Esophagus muscularis mucosa (tissue), 4 donors: ENCODE measurements around the gene GSTT4. TPM values are rescaled to one million over a fixed set of nuclear protein-coding genes. Genes with fewer than 3 reads are reported as not detected.

Experiments
- DNase-seq: peaks from one replicate; pipeline ENCODE4 v3.0.0-alpha.2; 2017; ENCODE audit errors: extremely low spot score
- H3K27ac ChIP-seq, 4 donors: fragments of 200-600 bp; sonication (generic); replicated peaks in 1 of 4; 1 replicate in 3 of 4; 2 replicates in 1 of 4; pipeline ENCODE4 v1.5.1; 2016 to 2019; ENCODE audit warnings: mild to moderate bottlenecking in 1 of 4
- H3K27me3 ChIP-seq, 4 donors: fragments of 200-600 bp; sonication (generic); one replicate each; pipeline versions ENCODE4 v1.5.1 to v1.6.0; 2016 to 2019
- H3K36me3 ChIP-seq, 4 donors: fragments of 200-600 bp; sonication (generic); one replicate each; pipeline ENCODE4 v1.5.1; 2016 to 2019
- H3K4me1 ChIP-seq, 4 donors: fragments of 200-600 bp; sonication (generic); one replicate each; pipeline ENCODE4 v1.5.1; 2016 to 2019
- H3K4me3 ChIP-seq, 4 donors: fragments of 200-600 bp; sonication (generic); 1 replicate in 2 of 4; 2 replicates in 2 of 4; pipeline ENCODE4 v1.5.1; 2016 to 2019; ENCODE audit warnings: mild to moderate bottlenecking in 4 of 4, moderate library complexity in 1 of 4
- H3K9me3 ChIP-seq, 4 donors: fragments of 200-600 bp; sonication (generic); 1 replicate in 3 of 4; 2 replicates in 1 of 4; pipeline ENCODE4 v1.5.1; 2016 to 2019
- CTCF ChIP-seq, 3 experiments: fragments of 200-600 bp in 2 of 3; fragments of 450-650 bp in 1 of 3; sonication (generic) in 2 of 3; IDR thresholded peaks; one replicate each; pipeline ENCODE4 v1.5.1; 2017 to 2019; ENCODE audit warnings: antibody characterized with exemption in 3 of 3, mild to moderate bottlenecking in 2 of 3, moderate library complexity in 1 of 3
- EP300 ChIP-seq: sonication (generic); formaldehyde crosslinking; IDR thresholded peaks from one replicate; pipeline ENCODE4 v1.6.1; 2017; ENCODE audit warnings: antibody characterized with exemption
- POLR2A ChIP-seq: fragments of 450-650 bp; IDR thresholded peaks from one replicate; pipeline ENCODE4 v1.6.1; 2017; ENCODE audit warnings: antibody characterized with exemption, moderate library complexity, mild to moderate bottlenecking, low read depth
- POLR2AphosphoS5 ChIP-seq, 2 donors: sonication (generic); formaldehyde crosslinking; IDR thresholded peaks; one replicate each; pipeline ENCODE4 v1.6.1; 2017; ENCODE audit warnings: antibody characterized with exemption in 2 of 2
- WGBS: methylation state at CpG from one replicate; pipeline ENCODE4 v1.1.5; 2018; 5-methylcytosine and 5-hydroxymethylcytosine counted together
- intact Hi-C: fragments of 100-400 bp; cut with DNase I; formaldehyde crosslinking; loops from one replicate; pipeline ENCODE4 v1.15.1; 2023
- total RNA-seq, 4 donors: library from RNA; depleted of rRNA; stranded (reverse); fragments of >200 nt; gene quantifications; one replicate each; pipeline versions ENCODE4 v1.1.0 to v1.2.1, GENCODE V29; 2016

Gene GSTT4
- not detected for total RNA-seq

GRCh38 chr22:24005201-24005600, at the start of gene GSTT4:
TSS of gene GSTT4 (minus strand) at chr22:24005453. CDS start at chr22:24005356, 97 bp downstream.
- TF ChIP-seq CTCF (IDR thresholded peaks at IDR 0.05) (no peak), EP300 (no peak), POLR2A (no peak), POLR2AphosphoS5 (IDR thresholded peaks at IDR 0.05) (no peak)
- peak within 1 kb of the TSS; percentile 6 to 55 (median 32) for H3K27ac ChIP-seq
- 46% methylated on average over 6 of the region's 6 CpGs for WGBS
- H3K4me3 ChIP-seq = no peak within 1 kb of the TSS
- no peaks in the 10 kb centered on the region for H3K36me3 ChIP-seq
- no peaks in the 10 kb centered on the region for H3K9me3 ChIP-seq
- no peaks in the 10 kb centered on the region for H3K27me3 ChIP-seq
- intact Hi-C loops = no loop called here
- DNase-seq = no peak
- H3K4me1 ChIP-seq = peaks cover 8 to 12% (median 11%) of the 10 kb centered on the region in 4 donors

- Histone ChIP-seq H3K9me3 (no peaks in the 10 kb centered on the region), H3K27me3 (no peaks in the 10 kb centered on the region), H3K36me3 (peaks cover 42 to 94% (median 86%) of the 10 kb centered on the region in 4 donors), H3K4me3 (no peak overlapping the region), H3K4me1 (peaks cover 0 to 11% (median 5%) of the 10 kb centered on the region in 4 donors), H3K27ac (no peak overlapping the region)
- intact Hi-C loops = no loop called here
- TF ChIP-seq CTCF (IDR thresholded peaks at IDR 0.05) (no peak), POLR2AphosphoS5 (IDR thresholded peaks at IDR 0.05) (no peak), EP300 (no peak), POLR2A (no peak)
- DNase-seq = no peak
- 100% methylated on average over 3 of the region's 3 CpGs for WGBS
These were observed 49.1 kb upstream of the GSTT4 start for GRCh38 chr22:24054356-24054755.

GRCh38 chr22:24053481-24054226, 48.4 kb upstream of the GSTT4 start:
- H3K9me3 ChIP-seq = no peaks in the 10 kb centered on the region
- DNase-seq = no peak
- peaks cover 0 to 10% (median 2%) of the 10 kb centered on the region in 4 donors for H3K4me1 ChIP-seq
- WGBS = 91% methylated on average over 10 of the region's 10 CpGs
- H3K36me3 ChIP-seq = peaks cover 42 to 94% (median 86%) of the 10 kb centered on the region in 4 donors
- intact Hi-C loops = no loop called here
- H3K27ac ChIP-seq = no peak overlapping the region
- no peak overlapping the region for H3K4me3 ChIP-seq
- no peaks in the 10 kb centered on the region for H3K27me3 ChIP-seq
- TF ChIP-seq POLR2A = no peak
- TF ChIP-seq EP300 = no peak
- TF ChIP-seq POLR2AphosphoS5 (IDR thresholded peaks at IDR 0.05) = no peak
- no peak for TF ChIP-seq CTCF (IDR thresholded peaks at IDR 0.05)

DNA sequence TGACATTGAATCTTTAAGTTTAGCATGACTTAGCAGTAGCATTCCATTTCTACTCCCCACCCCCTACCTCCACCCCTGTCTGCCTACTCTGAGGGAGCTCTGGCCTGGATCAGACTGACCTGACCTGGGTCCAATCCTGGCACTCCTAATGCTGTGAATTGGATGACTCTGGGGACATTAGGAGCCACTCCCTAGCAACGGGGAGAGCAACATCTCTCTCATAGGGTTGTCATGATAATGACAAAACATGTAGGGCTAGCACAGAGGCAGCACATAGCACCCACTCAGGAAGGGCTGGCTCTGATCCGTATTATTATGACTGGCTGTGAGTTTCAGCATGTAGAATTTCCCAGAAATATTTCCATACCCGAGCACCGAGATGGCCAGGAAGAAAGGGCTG, 46.3 kb upstream of the GSTT4 start:
- WGBS = 74% methylated on average over 4 of the region's 4 CpGs
- Histone ChIP-seq H3K36me3 (peaks cover 26 to 94% (median 82%) of the 10 kb centered on the region in 4 donors), H3K9me3 (no peaks in the 10 kb centered on the region), H3K4me3 (no peak overlapping the region), H3K27ac (peak overlapping the region in 2 of 4 donors; percentile 41 to 52), H3K27me3 (no peaks in the 10 kb centered on the region), H3K4me1 (peaks cover 0 to 10% (median 2%) of the 10 kb centered on the region in 4 donors)
- DNase-seq = no peak
- TF ChIP-seq EP300 = no peak
- TF ChIP-seq POLR2AphosphoS5 (IDR thresholded peaks at IDR 0.05) = no peak
- no peak for TF ChIP-seq CTCF (IDR thresholded peaks at IDR 0.05)
- no peak for TF ChIP-seq POLR2A
- intact Hi-C loops = no loop called here
